ENCODE measurements around the gene UBXN7. TPM values are rescaled to one million over a fixed set of nuclear protein-coding genes. Genes with fewer than 3 reads are reported as not detected.

The UBXN7 gene
- total and polyA plus RNA-seq, 2 of the 4 experiments (the other 2 are of a cell fraction): 8.6 to 16.1 TPM

DNA sequence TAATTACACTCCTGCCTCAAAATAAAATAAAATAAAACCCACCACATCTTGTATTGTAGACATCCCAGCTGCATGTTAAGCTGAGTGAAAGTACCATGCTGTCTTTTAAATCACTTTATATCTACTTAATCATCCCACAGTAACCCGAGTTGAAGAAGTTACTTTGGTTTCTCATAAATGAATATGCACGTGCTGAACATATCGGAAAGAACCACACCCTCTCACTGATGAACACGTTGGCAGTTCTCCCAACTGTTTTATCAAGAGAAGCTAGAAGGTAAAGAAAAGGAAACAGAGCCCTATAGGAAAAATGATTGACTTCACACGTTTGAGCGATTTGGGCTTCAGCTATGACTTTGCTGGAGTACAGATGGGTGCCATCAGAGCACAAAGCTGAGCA lies 78.1 kb downstream of the UBXN7 start:
- Histone ChIP-seq H2BK5ac (ENCODE audit: low read depth, low read length, poor library complexity, severe bottlenecking) (no peak overlapping the region), H2AK9ac (replicated peaks; ENCODE audit: low read depth, low read length, poor library complexity) (no peak overlapping the region), H2AK5ac (ENCODE audit: low read depth, low read length) (no peak overlapping the region), H4K8ac (ENCODE audit: low read depth in 2 of 2, low read length in 2 of 2) (no peak overlapping the region), H3K4me3 (ENCODE audit: insufficient read depth, low read depth, low read length) (no peak overlapping the region), H2BK15ac (ENCODE audit: low read depth, low read length) (no peak overlapping the region), H4K5ac (ENCODE audit: low read depth, low read length) (no peak overlapping the region), H2BK20ac (ENCODE audit: low read depth, low read length) (no peak overlapping the region), H3K27ac (ENCODE audit: insufficient read depth, low read length) (no peak overlapping the region), H3K23ac (ENCODE audit: low read depth, low read length) (no peak overlapping the region), H3K4ac (ENCODE audit: low read depth, low read length) (no peak overlapping the region), H2BK120ac (ENCODE audit: low read depth, low read length) (no peak overlapping the region), H4K20me1 (ENCODE audit: insufficient read depth, low read length) (no peaks in the 10 kb centered on the region), H2AFZ (replicated peaks; ENCODE audit: low read length, poor library complexity) (no peak overlapping the region), H3K27me3 (ENCODE audit: control insufficient read depth, insufficient read depth, low read length) (no peaks in the 10 kb centered on the region), H3K79me1 (ENCODE audit: low read depth in 1 of 2, low read length in 2 of 2) (peaks cover 3 to 14% of the 10 kb centered on the region in 2 experiments; a peak in 3 of 4 replicates), H3K9me1 (ENCODE audit: insufficient read depth, low read length) (peaks cover 5% of the 10 kb centered on the region), H4K91ac (ENCODE audit: insufficient read depth, low read depth, low read length) (no peak overlapping the region), H3K4me1 (ENCODE audit: control insufficient read depth, insufficient read depth, low read length) (no peaks in the 10 kb centered on the region), H3K36me3 (ENCODE audit: control insufficient read depth, insufficient read depth, low read length) (peaks cover 38% of the 10 kb centered on the region), H3K4me2 (ENCODE audit: low read depth, low read length) (no peak overlapping the region), H3K9ac (ENCODE audit: low read depth, low read length) (no peak overlapping the region), H3K18ac (ENCODE audit: low read depth, low read length) (no peak overlapping the region), H3K14ac (replicated peaks; ENCODE audit: low read depth, low read length) (no peak overlapping the region), H3K9me3 (ENCODE audit: control insufficient read depth, insufficient read depth, low read length) (no peaks in the 10 kb centered on the region), H3K56ac (ENCODE audit: extremely low read depth, insufficient read depth, low read length) (no peak overlapping the region)
- BruUV-seq (replicated peaks): no TSS peak
- in situ Hi-C loops (cut with MboI; ENCODE audit: low sequenced_read_pairs): no loop called here
- WGBS, 2 experiments (ENCODE audit: extremely low coverage in 2 of 2, insufficient read length in 1 of 2): no CpG with 5 or more reads among the region's 6 CpGs
- DNase-seq: no peak
- no peak for ATAC-seq (ENCODE audit: low read depth)
- ChIA-PET CTCF (no interaction called here), POLR2A (ENCODE audit: unreplicated experiment) (no interaction called here)
- TF ChIP-seq, protein P1, sequence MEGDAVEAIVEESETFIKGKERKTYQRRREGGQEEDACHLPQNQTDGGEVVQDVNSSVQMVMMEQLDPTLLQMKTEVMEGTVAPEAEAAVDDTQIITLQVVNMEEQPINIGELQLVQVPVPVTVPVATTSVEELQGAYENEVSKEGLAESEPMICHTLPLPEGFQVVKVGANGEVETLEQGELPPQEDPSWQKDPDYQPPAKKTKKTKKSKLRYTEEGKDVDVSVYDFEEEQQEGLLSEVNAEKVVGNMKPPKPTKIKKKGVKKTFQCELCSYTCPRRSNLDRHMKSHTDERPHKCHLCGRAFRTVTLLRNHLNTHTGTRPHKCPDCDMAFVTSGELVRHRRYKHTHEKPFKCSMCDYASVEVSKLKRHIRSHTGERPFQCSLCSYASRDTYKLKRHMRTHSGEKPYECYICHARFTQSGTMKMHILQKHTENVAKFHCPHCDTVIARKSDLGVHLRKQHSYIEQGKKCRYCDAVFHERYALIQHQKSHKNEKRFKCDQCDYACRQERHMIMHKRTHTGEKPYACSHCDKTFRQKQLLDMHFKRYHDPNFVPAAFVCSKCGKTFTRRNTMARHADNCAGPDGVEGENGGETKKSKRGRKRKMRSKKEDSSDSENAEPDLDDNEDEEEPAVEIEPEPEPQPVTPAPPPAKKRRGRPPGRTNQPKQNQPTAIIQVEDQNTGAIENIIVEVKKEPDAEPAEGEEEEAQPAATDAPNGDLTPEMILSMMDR (conservative IDR thresholded peaks at IDR 0.05; ENCODE audit: low read depth, low read length): no peak
- TF ChIP-seq, protein P2, sequence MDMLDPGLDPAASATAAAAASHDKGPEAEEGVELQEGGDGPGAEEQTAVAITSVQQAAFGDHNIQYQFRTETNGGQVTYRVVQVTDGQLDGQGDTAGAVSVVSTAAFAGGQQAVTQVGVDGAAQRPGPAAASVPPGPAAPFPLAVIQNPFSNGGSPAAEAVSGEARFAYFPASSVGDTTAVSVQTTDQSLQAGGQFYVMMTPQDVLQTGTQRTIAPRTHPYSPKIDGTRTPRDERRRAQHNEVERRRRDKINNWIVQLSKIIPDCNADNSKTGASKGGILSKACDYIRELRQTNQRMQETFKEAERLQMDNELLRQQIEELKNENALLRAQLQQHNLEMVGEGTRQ (IDR thresholded peaks at IDR 0.05; ENCODE audit: low read depth, low read length): no peak
- TF ChIP-seq MAZ (IDR thresholded peaks at IDR 0.05; ENCODE audit: borderline replicate concordance, low read depth, low read length) (no peak), CEBPB (IDR thresholded peaks at IDR 0.05; ENCODE audit: low read depth, low read length) (no peak), FOS (IDR thresholded peaks at IDR 0.05; ENCODE audit: low read depth, low read length) (no peak), MAFK (IDR thresholded peaks at IDR 0.05; ENCODE audit: low read depth, low read length) (no peak), RAD21 (IDR thresholded peaks at IDR 0.05; ENCODE audit: low read length) (no peak), SMC3 (IDR thresholded peaks at IDR 0.05; ENCODE audit: low read depth, low read length) (no peak), NFE2L2 (IDR thresholded peaks at IDR 0.05; ENCODE audit: low read depth, low read length) (no peak), RFX5 (IDR thresholded peaks at IDR 0.05; ENCODE audit: low read depth, low read length) (no peak), MXI1 (IDR thresholded peaks at IDR 0.05; ENCODE audit: borderline replicate concordance, low read depth, low read length) (no peak), RCOR1 (IDR thresholded peaks at IDR 0.05; ENCODE audit: insufficient replicate concordance, low read length) (no peak)
- TF ChIP-seq, protein P3, sequence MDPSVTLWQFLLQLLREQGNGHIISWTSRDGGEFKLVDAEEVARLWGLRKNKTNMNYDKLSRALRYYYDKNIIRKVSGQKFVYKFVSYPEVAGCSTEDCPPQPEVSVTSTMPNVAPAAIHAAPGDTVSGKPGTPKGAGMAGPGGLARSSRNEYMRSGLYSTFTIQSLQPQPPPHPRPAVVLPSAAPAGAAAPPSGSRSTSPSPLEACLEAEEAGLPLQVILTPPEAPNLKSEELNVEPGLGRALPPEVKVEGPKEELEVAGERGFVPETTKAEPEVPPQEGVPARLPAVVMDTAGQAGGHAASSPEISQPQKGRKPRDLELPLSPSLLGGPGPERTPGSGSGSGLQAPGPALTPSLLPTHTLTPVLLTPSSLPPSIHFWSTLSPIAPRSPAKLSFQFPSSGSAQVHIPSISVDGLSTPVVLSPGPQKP (IDR thresholded peaks at IDR 0.05; ENCODE audit: borderline replicate concordance, low read depth, low read length): no peak
- intact Hi-C loops (cut with micrococcal nuclease): no loop called here
- dilution Hi-C loops (cut with HindIII; ENCODE audit: low sequenced_read_pairs, unreplicated experiment): no loop called here
